Neuronal stem cell (in vitro differentiated cells): Measurements from ENCODE around the gene NALCN.
"Not testable (repeated sequence)": the region's sequence is repeated elsewhere in the genome, so short reads cannot be mapped to it uniquely, and the experiment has no call there.

Source experiments
- DNase-seq: peaks from one replicate; pipeline ENCODE4 v3.0.0-alpha.2; 2013; ENCODE audit warnings: low spot score
- H2AFZ ChIP-seq: one replicate; pipeline ENCODE4 v1.6.1; 2013; ENCODE audit warnings: mild to moderate bottlenecking, low read length, inconsistent platforms
- H2AK5ac ChIP-seq: 2 replicates; pipeline ENCODE4 v1.6.1; 2013; ENCODE audit warnings: low read depth, mild to moderate bottlenecking, inconsistent platforms, low read length, moderate library complexity, mixed read lengths
- H2BK120ac ChIP-seq: 2 replicates; pipeline ENCODE4 v1.6.1; 2013; ENCODE audit warnings: low read depth, mild to moderate bottlenecking, inconsistent platforms, low read length, moderate library complexity, mixed read lengths
- H2BK12ac ChIP-seq: one replicate; pipeline ENCODE4 v1.6.1; 2013; ENCODE audit warnings: low read length, inconsistent platforms
- H2BK15ac ChIP-seq: 2 replicates; pipeline ENCODE4 v1.6.1; 2013; ENCODE audit warnings: mild to moderate bottlenecking, low read length, inconsistent platforms, mixed read lengths
- H2BK5ac ChIP-seq: one replicate; pipeline ENCODE4 v1.6.1; 2013; ENCODE audit warnings: inconsistent platforms, mild to moderate bottlenecking, low read length, moderate library complexity
- H3K14ac ChIP-seq: one replicate; pipeline ENCODE4 v1.6.1; 2013; ENCODE audit warnings: low read length, inconsistent platforms
- H3K18ac ChIP-seq: 2 replicates; pipeline ENCODE4 v1.6.1; 2013; ENCODE audit warnings: low read length, inconsistent platforms
- H3K23ac ChIP-seq: 2 replicates; pipeline ENCODE4 v1.6.1; 2013; ENCODE audit warnings: low read depth, mild to moderate bottlenecking, mixed read lengths, low read length, inconsistent platforms; ENCODE audit not compliant: poor library complexity
- H3K27ac ChIP-seq: replicated peaks from 3 replicates; pipeline ENCODE4 v1.5.1; 2013; ENCODE audit warnings: low read length, inconsistent platforms
- H3K27me3 ChIP-seq, 3 experiments: 2 replicates each; pipeline ENCODE4 v1.6.1; 2013; ENCODE audit warnings: low read length in 3 of 3, mild to moderate bottlenecking in 2 of 3, inconsistent platforms in 1 of 3, low read depth in 1 of 3, mixed read lengths in 1 of 3, moderate library complexity in 1 of 3; ENCODE audit not compliant: control insufficient read depth in 3 of 3, insufficient read depth in 3 of 3
- H3K36me3 ChIP-seq, 2 donors: replicated peaks in 1 of 2; 2 replicates each; pipeline ENCODE4 v1.6.1; 2013; ENCODE audit warnings: low read length in 2 of 2; ENCODE audit not compliant: control insufficient read depth in 2 of 2, insufficient read depth in 2 of 2
- H3K4ac ChIP-seq: 2 replicates; pipeline ENCODE4 v1.6.1; 2013; ENCODE audit warnings: inconsistent platforms, mild to moderate bottlenecking, low read length, moderate library complexity
- H3K4me1 ChIP-seq, 2 donors: 1 replicate in 1 of 2; 2 replicates in 1 of 2; pipeline ENCODE4 v1.6.1; 2013; ENCODE audit warnings: low read length in 2 of 2, low read depth in 1 of 2; ENCODE audit not compliant: control insufficient read depth in 2 of 2, insufficient read depth in 1 of 2
- H3K4me2 ChIP-seq: one replicate; pipeline ENCODE4 v1.6.1; 2013; ENCODE audit warnings: mild to moderate bottlenecking, low read length, inconsistent platforms; ENCODE audit not compliant: insufficient read depth, poor library complexity, severe bottlenecking
- H3K4me3 ChIP-seq, 2 donors: 2 replicates each; pipeline ENCODE4 v1.5.1; 2013; ENCODE audit warnings: low read length in 2 of 2, mild to moderate bottlenecking in 2 of 2, inconsistent platforms in 1 of 2, moderate library complexity in 1 of 2
- H3K79me1 ChIP-seq: one replicate; pipeline ENCODE4 v1.6.1; 2013; ENCODE audit warnings: low read depth, mild to moderate bottlenecking, inconsistent platforms, low read length, moderate library complexity
- H3K9ac ChIP-seq: one replicate; pipeline ENCODE4 v1.6.1; 2013; ENCODE audit warnings: mild to moderate bottlenecking, low read depth, low read length, inconsistent platforms; ENCODE audit not compliant: poor library complexity
- H3K9me3 ChIP-seq, 2 donors: replicated peaks in 1 of 2; 2 replicates each; pipeline versions ENCODE3 to v1.6.1; 2013; ENCODE audit warnings: low read length in 2 of 2, mild to moderate bottlenecking in 2 of 2, inconsistent platforms in 1 of 2, low read depth in 1 of 2, mixed read lengths in 1 of 2, moderate library complexity in 1 of 2; ENCODE audit not compliant: control insufficient read depth in 2 of 2, insufficient read depth in 1 of 2
- H4K8ac ChIP-seq: one replicate; pipeline ENCODE4 v1.6.1; 2013; ENCODE audit warnings: low read depth, mild to moderate bottlenecking, inconsistent platforms, low read length, moderate library complexity
- H4K91ac ChIP-seq: one replicate; pipeline ENCODE4 v1.6.1; 2013; ENCODE audit warnings: low read length, low read depth, mild to moderate bottlenecking, inconsistent platforms; ENCODE audit not compliant: poor library complexity
- WGBS, 2 donors: extraction: QIAGEN DNeasy Blood & Tissue Kit; methylation state at CpG; one replicate each; pipeline ENCODE4 v1.1.7; 2013; ENCODE audit warnings: missing lambda C conversion rate in 2 of 2, mixed read lengths in 1 of 2; ENCODE audit not compliant: insufficient read length in 2 of 2, insufficient replicate concordance in 1 of 2; ENCODE audit errors: extremely low coverage in 2 of 2; 5-methylcytosine and 5-hydroxymethylcytosine counted together

NALCN gene

GRCh38 chr13:101325423-101325822, 90.9 kb downstream of the NALCN start:
- H2BK5ac ChIP-seq = no peak overlapping the region
- H3K9me3 ChIP-seq = no peaks in the 10 kb centered on the region
- no peak overlapping the region for H3K4ac ChIP-seq
- peak overlapping the region; percentile 77 for H3K27ac ChIP-seq
- H3K4me3 ChIP-seq = no peak overlapping the region
- no peak overlapping the region for H3K4me2 ChIP-seq
- H3K9ac ChIP-seq = no peak overlapping the region
- no CpG with 5 or more reads among the region's 3 CpGs for WGBS, 2 donors
- H3K4me1 ChIP-seq = peaks cover 7 to 18% of the 10 kb centered on the region in 2 donors
- no peak overlapping the region for H3K14ac ChIP-seq
- H3K23ac ChIP-seq = no peak overlapping the region
- no peak overlapping the region for H2BK15ac ChIP-seq
- H2BK12ac ChIP-seq = no peak overlapping the region
- no peak overlapping the region for H3K18ac ChIP-seq
- H2AK5ac ChIP-seq = no peak overlapping the region
- H4K91ac ChIP-seq = no peak overlapping the region
- H3K79me1 ChIP-seq = no peaks in the 10 kb centered on the region
- no peaks in the 10 kb centered on the region for H3K36me3 ChIP-seq
- no peaks in the 10 kb centered on the region for H3K27me3 ChIP-seq
- peak overlapping the region; percentile 32 for H2AFZ ChIP-seq
- H4K8ac ChIP-seq = no peak overlapping the region
- H2BK120ac ChIP-seq = no peak overlapping the region
- DNase-seq = peak; percentile 48

DNA sequence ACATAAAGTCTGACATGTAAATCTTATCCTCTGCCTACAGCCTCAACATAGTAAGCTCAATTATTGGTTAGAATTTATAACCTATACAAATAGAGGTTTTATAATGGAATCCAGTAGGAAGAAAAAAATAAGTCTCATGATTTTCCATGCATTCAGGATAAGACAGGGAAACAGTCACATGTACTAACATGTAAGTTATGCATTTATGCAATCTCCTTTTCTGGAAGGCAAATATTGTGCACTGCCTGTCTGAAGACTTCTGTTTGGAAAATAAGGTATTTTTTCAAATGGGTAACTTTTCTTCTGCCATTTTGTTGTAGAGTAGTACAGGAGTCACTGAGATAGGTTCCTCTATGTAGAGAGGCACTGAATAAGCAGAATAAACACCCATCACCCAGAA, 92.7 kb downstream of the NALCN start:
- Histone ChIP-seq H3K9me3 (no peaks in the 10 kb centered on the region), H3K14ac (no peak overlapping the region), H3K4me2 (no peak overlapping the region), H3K4me1 (peaks cover 7 to 18% of the 10 kb centered on the region in 2 donors), H4K91ac (no peak overlapping the region), H3K27ac (no peak overlapping the region), H2BK5ac (no peak overlapping the region), H3K27me3 (no peaks in the 10 kb centered on the region), H2BK12ac (no peak overlapping the region), H3K4ac (no peak overlapping the region), H4K8ac (no peak overlapping the region), H2AFZ (no peak overlapping the region), H3K36me3 (no peaks in the 10 kb centered on the region), H3K18ac (no peak overlapping the region), H3K23ac (no peak overlapping the region), H3K4me3 (no peak overlapping the region), H2BK120ac (no peak overlapping the region), H2BK15ac (no peak overlapping the region), H3K9ac (no peak overlapping the region), H2AK5ac (no peak overlapping the region), H3K79me1 (no peaks in the 10 kb centered on the region)
- no peak for DNase-seq

- H3K36me3 ChIP-seq = no peaks in the 10 kb centered on the region
These were observed 98.3 kb downstream of the NALCN start for GRCh38 chr13:101317986-101318523.

GRCh38 chr13:101313479-101313878, 102.8 kb downstream of the NALCN start:
- not testable (repeated sequence) for H2BK15ac ChIP-seq, H3K9me3 ChIP-seq, H2AFZ ChIP-seq, H2BK5ac ChIP-seq, H3K4me1 ChIP-seq, H3K4me3 ChIP-seq, H3K79me1 ChIP-seq, H3K9ac ChIP-seq, H2BK12ac ChIP-seq, H4K8ac ChIP-seq, H3K27me3 ChIP-seq, H4K91ac ChIP-seq, H3K36me3 ChIP-seq, H3K4me2 ChIP-seq, H2AK5ac ChIP-seq, DNase-seq, H3K27ac ChIP-seq, H3K4ac ChIP-seq, H3K23ac ChIP-seq, H3K18ac ChIP-seq, H2BK120ac ChIP-seq, H3K14ac ChIP-seq
- WGBS, 2 donors = no CpG with 5 or more reads among the region's 1 CpG

More at GRCh38 chr13:101317986-101318523, 98.3 kb downstream of the NALCN start:
- WGBS, 2 donors = no CpG with 5 or more reads among the region's 10 CpGs
- H2BK15ac ChIP-seq = peak overlapping the region; percentile 25
- H2BK12ac ChIP-seq = no peak overlapping the region
- peak overlapping the region; percentile 47 for H2AK5ac ChIP-seq
- peaks cover 0 to 2% of the 10 kb centered on the region in 2 donors for H3K4me1 ChIP-seq
- no peak overlapping the region for H2BK5ac ChIP-seq
- H3K79me1 ChIP-seq = no peaks in the 10 kb centered on the region
- no peak overlapping the region for H3K4me3 ChIP-seq
- H3K9me3 ChIP-seq = no peaks in the 10 kb centered on the region
- no peak overlapping the region for H3K23ac ChIP-seq
- no peak overlapping the region for H4K8ac ChIP-seq
- peak overlapping the region; percentile 5 for H3K18ac ChIP-seq
- no peak overlapping the region for H3K4me2 ChIP-seq
- H3K9ac ChIP-seq = peak overlapping the region; percentile 53
- H4K91ac ChIP-seq = no peak overlapping the region
- no peaks in the 10 kb centered on the region for H3K27me3 ChIP-seq
- H3K4ac ChIP-seq = no peak overlapping the region
- H2AFZ ChIP-seq = no peak overlapping the region
- H3K14ac ChIP-seq = no peak overlapping the region
- DNase-seq = no peak
- H2BK120ac ChIP-seq = no peak overlapping the region
- H3K27ac ChIP-seq = no peak overlapping the region
